GM19467 (cell line): ENCODE data around the gene TBX4.
"Not testable (repeated sequence)": the region's sequence is repeated elsewhere in the genome, so short reads cannot be mapped to it uniquely, and the experiment has no call there.

Experiments
- ATAC-seq: cut with Tn5 transposase; IDR thresholded peaks from one replicate; pipeline ENCODE4 v1.9.1; 2021; ENCODE audit warnings: mild to moderate bottlenecking, moderate library complexity; ENCODE audit not compliant: unreplicated experiment

TBX4 gene

GRCh38 chr17:61427567-61427966, 24.7 kb upstream of the TBX4 start:
- ATAC-seq, result no peak

- ATAC-seq, result no peak
Observed at GRCh38 chr17:61429274-61429673, 22.9 kb upstream of the TBX4 start.

GRCh38 chr17:61429831-61430230, 22.4 kb upstream of the TBX4 start:
- ATAC-seq, result not testable (repeated sequence)

- ATAC-seq, result no peak
Observed at GRCh38 chr17:61431594-61432311, 20.5 kb upstream of the TBX4 start.

GRCh38 chr17:61436273-61436672, 15.9 kb upstream of the TBX4 start:
- no peak for ATAC-seq

GRCh38 chr17:61436995-61437704, 15.1 kb upstream of the TBX4 start:
- ATAC-seq, result no peak

- ATAC-seq, result no peak
Observed at GRCh38 chr17:61440697-61441096, 11.5 kb upstream of the TBX4 start.

GRCh38 chr17:61441507-61441906, 10.7 kb upstream of the TBX4 start:
- not testable (repeated sequence) for ATAC-seq

- ATAC-seq, result no peak
Observed at GRCh38 chr17:61442136-61442775, 10.0 kb upstream of the TBX4 start.

GRCh38 chr17:61442878-61443474, 9.2 kb upstream of the TBX4 start:
- no peak for ATAC-seq

- no peak for ATAC-seq
Observed at GRCh38 chr17:61443475-61443882, 8.7 kb upstream of the TBX4 start.

GRCh38 chr17:61444075-61444474, 8.1 kb upstream of the TBX4 start:
- ATAC-seq, result no peak

GRCh38 chr17:61444831-61445230, 7.4 kb upstream of the TBX4 start:
- ATAC-seq, result no peak

GRCh38 chr17:61447358-61447757, 4.9 kb upstream of the TBX4 start:
- no peak for ATAC-seq

GRCh38 chr17:61448042-61448441, 4.2 kb upstream of the TBX4 start:
- no peak for ATAC-seq

- ATAC-seq, result not testable (repeated sequence)
Observed at GRCh38 chr17:61449140-61449539, 3.1 kb upstream of the TBX4 start.

- no peak for ATAC-seq
Observed at GRCh38 chr17:61449707-61450640, 2.2 kb upstream of the TBX4 start.

GRCh38 chr17:61450641-61451537, 1.3 kb upstream of the TBX4 start:
- no peak for ATAC-seq

GRCh38 chr17:61451538-61452300, 503 bp upstream of the TBX4 start:
- ATAC-seq, result no peak
